K562 (cell line): ENCODE data around the gene SPATC1L. TPM values are rescaled to one million over a fixed set of nuclear protein-coding genes. Genes with fewer than 3 reads are reported as not detected.
A peak's percentile ranks its signal among the peaks of the same experiment; 100 is the strongest.

Source experiments
- HSF4 ChIP-seq: fragments of 250-450 bp; sonication (Bioruptor Pico); IDR thresholded peaks from 2 replicates; pipeline ENCODE4 v2.1.2; 2022; ENCODE audit warnings: mild to moderate bottlenecking, moderate library complexity, borderline replicate concordance
- JUN ChIP-seq, 2 experiments: sonication (generic) in 1 of 2; formaldehyde crosslinking in 1 of 2; IDR thresholded peaks; 2 replicates each; pipeline versions ENCODE4 v1.6.1 to v1.8.0; 2012 to 2022; ENCODE audit warnings: borderline replicate concordance in 2 of 2, mild to moderate bottlenecking in 2 of 2, improper control_type of control experiment in 1 of 2, low read depth in 1 of 2, low read length in 1 of 2, missing genetic modification reagents in 1 of 2
- L3MBTL2 ChIP-seq: fragments of 450-650 bp; IDR thresholded peaks from 2 replicates; pipeline ENCODE4 v1.6.1; 2016; ENCODE audit warnings: mild to moderate bottlenecking, moderate library complexity
- polyA plus RNA-seq, 8 experiments: library from polyadenylated mRNA; depleted of rRNA in 4 of 8; stranded (reverse) in 5 of 8; unstranded in 3 of 8; fragments of >200 nt; fragmentation: Nextera tagmentation in 2 of 8; fragmentation: Illumina TruSeq in 1 of 8; extraction: Ambion mirVana in 2 of 8; extraction: Trizol in 1 of 8; gene quantifications; 2 replicates each; pipeline versions ENCODE4 v1.2.1 to v1.2.3, GENCODE V29; 2011 to 2014; ENCODE audit warnings: inconsistent platforms in 1 of 8, missing spikeins in 1 of 8
- total RNA-seq, 7 experiments: library from RNA; depleted of rRNA in 6 of 7; stranded (reverse); fragments of >200 nt in 6 of 7; fragmentation: Illumina TruSeq in 2 of 7; extraction: Trizol in 2 of 7; gene quantifications; 2 replicates each; pipeline versions ENCODE4 v1.2.1 to v1.2.3, GENCODE V29; 2011 to 2021; ENCODE audit warnings: low replicate concordance in 1 of 7
- TF ChIP-seq, protein P1 (sequence below): sonication (generic); formaldehyde crosslinking; IDR thresholded peaks from 2 replicates; pipeline ENCODE4 v1.8.0; 2022; ENCODE audit warnings: mild to moderate bottlenecking, missing genetic modification reagents
- TF ChIP-seq, protein P2 (sequence below), 2 experiments: fragments of 150-350 bp in 1 of 2; IDR thresholded peaks; 2 replicates each; pipeline ENCODE4 v1.6.1; 2012 to 2016; ENCODE audit warnings: low read depth in 2 of 2, low read length in 2 of 2, mild to moderate bottlenecking in 1 of 2, moderate library complexity in 1 of 2
- TF ChIP-seq, protein P3 (sequence below): sonication (generic); formaldehyde crosslinking; IDR thresholded peaks from 2 replicates; pipeline ENCODE4 v1.8.0; 2022; ENCODE audit warnings: mild to moderate bottlenecking, missing genetic modification reagents
- TF ChIP-seq, protein P4 (sequence below): sonication (generic); IDR thresholded peaks from 2 replicates; pipeline ENCODE4 v1.6.1; 2016
- TF ChIP-seq, protein P5 (sequence below), 2 experiments: fragments of 450-650 bp in 1 of 2; IDR thresholded peaks; 2 replicates each; pipeline ENCODE4 v1.6.1; 2011 to 2017; ENCODE audit warnings: low read depth in 2 of 2, antibody characterized with exemption in 1 of 2, borderline replicate concordance in 1 of 2, low read length in 1 of 2, mild to moderate bottlenecking in 1 of 2, mixed read lengths in 1 of 2; ENCODE audit not compliant: control insufficient read depth in 1 of 2
- TF ChIP-seq, protein P6 (sequence below): sonication (generic); formaldehyde crosslinking; IDR thresholded peaks from 2 replicates; pipeline ENCODE4 v1.8.1; 2022; ENCODE audit warnings: missing genetic modification reagents

Gene SPATC1L
- total and polyA plus RNA-seq, 9 of the 15 experiments (the other 6 are each of a cell fraction or from before 2014, with no cell fraction given) = 0.14 to 121 (median 34.0) TPM; not detected in 1

DNA sequence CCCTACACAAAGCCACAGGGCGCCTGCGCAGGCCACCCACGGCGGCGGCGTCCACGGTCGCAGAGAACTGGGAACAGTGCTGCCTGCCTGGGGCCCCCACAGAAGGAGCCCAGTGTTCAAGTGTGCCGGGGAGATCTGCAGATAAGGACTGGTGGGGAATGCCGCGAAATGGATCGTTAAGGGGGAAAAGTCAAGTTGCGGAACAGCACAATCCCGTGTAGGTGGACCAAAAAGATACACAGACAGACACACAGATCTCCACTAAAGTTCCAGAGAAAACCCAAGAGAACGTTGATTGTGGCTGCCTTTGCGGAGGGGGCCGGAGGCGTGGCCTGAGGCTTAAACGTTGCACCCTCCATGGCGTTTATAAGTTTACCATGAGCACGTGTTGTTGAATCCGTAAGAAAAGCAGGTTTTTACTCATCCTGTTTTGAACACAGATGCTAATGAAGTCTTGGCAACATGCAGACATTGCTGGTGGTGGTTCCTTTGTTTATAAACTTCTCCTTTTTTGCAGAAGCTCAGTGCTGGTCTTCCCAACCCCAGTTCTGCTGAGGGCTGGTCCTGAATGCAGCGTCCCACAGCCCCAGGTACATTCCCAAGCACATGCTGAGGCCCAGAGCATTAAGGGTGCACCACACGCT lies 4.1 kb downstream of the SPATC1L start (continued):
- TF ChIP-seq HSF4 (CRISPR knock-in tag) (no peak), JUN (IDR thresholded peaks at IDR 0.05; ENCODE audit: borderline replicate concordance, low read depth, low read length) (no peak), JUN (CRISPR knock-in tag; IDR thresholded peaks at IDR 0.05; ENCODE audit: borderline replicate concordance) (no peak), L3MBTL2 (peak; percentile 78)
- TF ChIP-seq, protein P1, sequence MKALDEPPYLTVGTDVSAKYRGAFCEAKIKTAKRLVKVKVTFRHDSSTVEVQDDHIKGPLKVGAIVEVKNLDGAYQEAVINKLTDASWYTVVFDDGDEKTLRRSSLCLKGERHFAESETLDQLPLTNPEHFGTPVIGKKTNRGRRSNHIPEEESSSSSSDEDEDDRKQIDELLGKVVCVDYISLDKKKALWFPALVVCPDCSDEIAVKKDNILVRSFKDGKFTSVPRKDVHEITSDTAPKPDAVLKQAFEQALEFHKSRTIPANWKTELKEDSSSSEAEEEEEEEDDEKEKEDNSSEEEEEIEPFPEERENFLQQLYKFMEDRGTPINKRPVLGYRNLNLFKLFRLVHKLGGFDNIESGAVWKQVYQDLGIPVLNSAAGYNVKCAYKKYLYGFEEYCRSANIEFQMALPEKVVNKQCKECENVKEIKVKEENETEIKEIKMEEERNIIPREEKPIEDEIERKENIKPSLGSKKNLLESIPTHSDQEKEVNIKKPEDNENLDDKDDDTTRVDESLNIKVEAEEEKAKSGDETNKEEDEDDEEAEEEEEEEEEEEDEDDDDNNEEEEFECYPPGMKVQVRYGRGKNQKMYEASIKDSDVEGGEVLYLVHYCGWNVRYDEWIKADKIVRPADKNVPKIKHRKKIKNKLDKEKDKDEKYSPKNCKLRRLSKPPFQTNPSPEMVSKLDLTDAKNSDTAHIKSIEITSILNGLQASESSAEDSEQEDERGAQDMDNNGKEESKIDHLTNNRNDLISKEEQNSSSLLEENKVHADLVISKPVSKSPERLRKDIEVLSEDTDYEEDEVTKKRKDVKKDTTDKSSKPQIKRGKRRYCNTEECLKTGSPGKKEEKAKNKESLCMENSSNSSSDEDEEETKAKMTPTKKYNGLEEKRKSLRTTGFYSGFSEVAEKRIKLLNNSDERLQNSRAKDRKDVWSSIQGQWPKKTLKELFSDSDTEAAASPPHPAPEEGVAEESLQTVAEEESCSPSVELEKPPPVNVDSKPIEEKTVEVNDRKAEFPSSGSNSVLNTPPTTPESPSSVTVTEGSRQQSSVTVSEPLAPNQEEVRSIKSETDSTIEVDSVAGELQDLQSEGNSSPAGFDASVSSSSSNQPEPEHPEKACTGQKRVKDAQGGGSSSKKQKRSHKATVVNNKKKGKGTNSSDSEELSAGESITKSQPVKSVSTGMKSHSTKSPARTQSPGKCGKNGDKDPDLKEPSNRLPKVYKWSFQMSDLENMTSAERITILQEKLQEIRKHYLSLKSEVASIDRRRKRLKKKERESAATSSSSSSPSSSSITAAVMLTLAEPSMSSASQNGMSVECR = 0 out of 2 replicates have a peak, but pooled peaks have one; percentile 31
- TF ChIP-seq, protein P2, sequence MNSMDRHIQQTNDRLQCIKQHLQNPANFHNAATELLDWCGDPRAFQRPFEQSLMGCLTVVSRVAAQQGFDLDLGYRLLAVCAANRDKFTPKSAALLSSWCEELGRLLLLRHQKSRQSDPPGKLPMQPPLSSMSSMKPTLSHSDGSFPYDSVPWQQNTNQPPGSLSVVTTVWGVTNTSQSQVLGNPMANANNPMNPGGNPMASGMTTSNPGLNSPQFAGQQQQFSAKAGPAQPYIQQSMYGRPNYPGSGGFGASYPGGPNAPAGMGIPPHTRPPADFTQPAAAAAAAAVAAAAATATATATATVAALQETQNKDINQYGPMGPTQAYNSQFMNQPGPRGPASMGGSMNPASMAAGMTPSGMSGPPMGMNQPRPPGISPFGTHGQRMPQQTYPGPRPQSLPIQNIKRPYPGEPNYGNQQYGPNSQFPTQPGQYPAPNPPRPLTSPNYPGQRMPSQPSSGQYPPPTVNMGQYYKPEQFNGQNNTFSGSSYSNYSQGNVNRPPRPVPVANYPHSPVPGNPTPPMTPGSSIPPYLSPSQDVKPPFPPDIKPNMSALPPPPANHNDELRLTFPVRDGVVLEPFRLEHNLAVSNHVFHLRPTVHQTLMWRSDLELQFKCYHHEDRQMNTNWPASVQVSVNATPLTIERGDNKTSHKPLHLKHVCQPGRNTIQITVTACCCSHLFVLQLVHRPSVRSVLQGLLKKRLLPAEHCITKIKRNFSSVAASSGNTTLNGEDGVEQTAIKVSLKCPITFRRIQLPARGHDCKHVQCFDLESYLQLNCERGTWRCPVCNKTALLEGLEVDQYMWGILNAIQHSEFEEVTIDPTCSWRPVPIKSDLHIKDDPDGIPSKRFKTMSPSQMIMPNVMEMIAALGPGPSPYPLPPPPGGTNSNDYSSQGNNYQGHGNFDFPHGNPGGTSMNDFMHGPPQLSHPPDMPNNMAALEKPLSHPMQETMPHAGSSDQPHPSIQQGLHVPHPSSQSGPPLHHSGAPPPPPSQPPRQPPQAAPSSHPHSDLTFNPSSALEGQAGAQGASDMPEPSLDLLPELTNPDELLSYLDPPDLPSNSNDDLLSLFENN (IDR thresholded peaks at IDR 0.05; ENCODE audit: low read depth in 2 of 2, low read length in 2 of 2) = 0 out of 4 replicates have a peak, but pooled peaks of 1 of the 2 experiments have one; percentile 22
- TF ChIP-seq, protein P3, sequence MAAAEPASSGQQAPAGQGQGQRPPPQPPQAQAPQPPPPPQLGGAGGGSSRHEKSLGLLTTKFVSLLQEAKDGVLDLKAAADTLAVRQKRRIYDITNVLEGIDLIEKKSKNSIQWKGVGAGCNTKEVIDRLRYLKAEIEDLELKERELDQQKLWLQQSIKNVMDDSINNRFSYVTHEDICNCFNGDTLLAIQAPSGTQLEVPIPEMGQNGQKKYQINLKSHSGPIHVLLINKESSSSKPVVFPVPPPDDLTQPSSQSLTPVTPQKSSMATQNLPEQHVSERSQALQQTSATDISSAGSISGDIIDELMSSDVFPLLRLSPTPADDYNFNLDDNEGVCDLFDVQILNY (CRISPR knock-in tag) = no peak
- TF ChIP-seq, protein P4, sequence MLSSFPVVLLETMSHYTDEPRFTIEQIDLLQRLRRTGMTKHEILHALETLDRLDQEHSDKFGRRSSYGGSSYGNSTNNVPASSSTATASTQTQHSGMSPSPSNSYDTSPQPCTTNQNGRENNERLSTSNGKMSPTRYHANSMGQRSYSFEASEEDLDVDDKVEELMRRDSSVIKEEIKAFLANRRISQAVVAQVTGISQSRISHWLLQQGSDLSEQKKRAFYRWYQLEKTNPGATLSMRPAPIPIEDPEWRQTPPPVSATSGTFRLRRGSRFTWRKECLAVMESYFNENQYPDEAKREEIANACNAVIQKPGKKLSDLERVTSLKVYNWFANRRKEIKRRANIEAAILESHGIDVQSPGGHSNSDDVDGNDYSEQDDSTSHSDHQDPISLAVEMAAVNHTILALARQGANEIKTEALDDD = no peak
- TF ChIP-seq, protein P5, sequence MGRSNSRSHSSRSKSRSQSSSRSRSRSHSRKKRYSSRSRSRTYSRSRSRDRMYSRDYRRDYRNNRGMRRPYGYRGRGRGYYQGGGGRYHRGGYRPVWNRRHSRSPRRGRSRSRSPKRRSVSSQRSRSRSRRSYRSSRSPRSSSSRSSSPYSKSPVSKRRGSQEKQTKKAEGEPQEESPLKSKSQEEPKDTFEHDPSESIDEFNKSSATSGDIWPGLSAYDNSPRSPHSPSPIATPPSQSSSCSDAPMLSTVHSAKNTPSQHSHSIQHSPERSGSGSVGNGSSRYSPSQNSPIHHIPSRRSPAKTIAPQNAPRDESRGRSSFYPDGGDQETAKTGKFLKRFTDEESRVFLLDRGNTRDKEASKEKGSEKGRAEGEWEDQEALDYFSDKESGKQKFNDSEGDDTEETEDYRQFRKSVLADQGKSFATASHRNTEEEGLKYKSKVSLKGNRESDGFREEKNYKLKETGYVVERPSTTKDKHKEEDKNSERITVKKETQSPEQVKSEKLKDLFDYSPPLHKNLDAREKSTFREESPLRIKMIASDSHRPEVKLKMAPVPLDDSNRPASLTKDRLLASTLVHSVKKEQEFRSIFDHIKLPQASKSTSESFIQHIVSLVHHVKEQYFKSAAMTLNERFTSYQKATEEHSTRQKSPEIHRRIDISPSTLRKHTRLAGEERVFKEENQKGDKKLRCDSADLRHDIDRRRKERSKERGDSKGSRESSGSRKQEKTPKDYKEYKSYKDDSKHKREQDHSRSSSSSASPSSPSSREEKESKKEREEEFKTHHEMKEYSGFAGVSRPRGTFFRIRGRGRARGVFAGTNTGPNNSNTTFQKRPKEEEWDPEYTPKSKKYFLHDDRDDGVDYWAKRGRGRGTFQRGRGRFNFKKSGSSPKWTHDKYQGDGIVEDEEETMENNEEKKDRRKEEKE (IDR thresholded peaks at IDR 0.05; ENCODE audit: borderline replicate concordance in 1 of 2, control insufficient read depth in 1 of 2, low read depth in 2 of 2, low read length in 1 of 2) = no peak
- TF ChIP-seq, protein P6, sequence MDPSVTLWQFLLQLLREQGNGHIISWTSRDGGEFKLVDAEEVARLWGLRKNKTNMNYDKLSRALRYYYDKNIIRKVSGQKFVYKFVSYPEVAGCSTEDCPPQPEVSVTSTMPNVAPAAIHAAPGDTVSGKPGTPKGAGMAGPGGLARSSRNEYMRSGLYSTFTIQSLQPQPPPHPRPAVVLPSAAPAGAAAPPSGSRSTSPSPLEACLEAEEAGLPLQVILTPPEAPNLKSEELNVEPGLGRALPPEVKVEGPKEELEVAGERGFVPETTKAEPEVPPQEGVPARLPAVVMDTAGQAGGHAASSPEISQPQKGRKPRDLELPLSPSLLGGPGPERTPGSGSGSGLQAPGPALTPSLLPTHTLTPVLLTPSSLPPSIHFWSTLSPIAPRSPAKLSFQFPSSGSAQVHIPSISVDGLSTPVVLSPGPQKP (CRISPR knock-in tag) = no peak
